Mucosa of descending colon (tissue), 3 donors: ENCODE results near the gene TNS1. TPM values are rescaled to one million over a fixed set of nuclear protein-coding genes. Genes with fewer than 3 reads are reported as not detected.

Source experiments
- ATAC-seq: fragments of 200-7000 bp; cut with Tn5 transposase; one replicate; pipeline ENCODE4 v1.9.1; 2020; ENCODE audit warnings: mild to moderate bottlenecking, moderate library complexity
- DNase-seq, 3 donors: peaks; one replicate each; pipeline ENCODE4 v3.0.0-alpha.2; 2020
- H3K36me3 ChIP-seq: fragments of 200-600 bp; one replicate; pipeline ENCODE4 v1.8.0; 2021; ENCODE audit warnings: low read depth, mild to moderate bottlenecking
- H3K4me1 ChIP-seq: fragments of 200-600 bp; one replicate; pipeline ENCODE4 v1.8.0; 2021; ENCODE audit warnings: low read depth, mild to moderate bottlenecking
- H3K4me3 ChIP-seq: fragments of 200-600 bp; one replicate; pipeline ENCODE4 v1.8.0; 2021; ENCODE audit warnings: mild to moderate bottlenecking
- H3K9me3 ChIP-seq: fragments of 200-600 bp; one replicate; pipeline ENCODE4 v1.8.0; 2021; ENCODE audit warnings: mild to moderate bottlenecking
- CTCF ChIP-seq: fragments of 200-600 bp; IDR thresholded peaks from one replicate; pipeline ENCODE4 v1.8.0; 2022; ENCODE audit warnings: antibody characterized with exemption, mild to moderate bottlenecking
- intact Hi-C, 2 donors: fragments of 100-400 bp; cut with DNase I in 1 of 2; cut with micrococcal nuclease in 1 of 2; formaldehyde crosslinking; loops; one replicate each; pipeline versions ENCODE4 v1.11.0 to v1.11.1; 2022; cut with DNase I, micrococcal nuclease
- total RNA-seq, 3 donors: library from RNA; stranded (reverse); fragmentation: NEBNext Ultra II Directional in 2 of 3; extraction: Animal tissue kit (Norgen Biotek cat#: 25700) in 2 of 3; gene quantifications; one replicate each; pipeline versions ENCODE4 v1.2.1 to v1.2.4, GENCODE V29; 2021 to 2023
- donor health status: DM: no; HTN: no; CAD: no; lungs with moderate emphysema.
- donor health status: DM: no; HTN: no; CAD: no.
- donor health status: DM: no; HTN: yes; CAD: no.

The TNS1 gene
- total RNA-seq, 3 donors from 2014 or later: 43.8 to 1,458 (median 121) TPM

DNA sequence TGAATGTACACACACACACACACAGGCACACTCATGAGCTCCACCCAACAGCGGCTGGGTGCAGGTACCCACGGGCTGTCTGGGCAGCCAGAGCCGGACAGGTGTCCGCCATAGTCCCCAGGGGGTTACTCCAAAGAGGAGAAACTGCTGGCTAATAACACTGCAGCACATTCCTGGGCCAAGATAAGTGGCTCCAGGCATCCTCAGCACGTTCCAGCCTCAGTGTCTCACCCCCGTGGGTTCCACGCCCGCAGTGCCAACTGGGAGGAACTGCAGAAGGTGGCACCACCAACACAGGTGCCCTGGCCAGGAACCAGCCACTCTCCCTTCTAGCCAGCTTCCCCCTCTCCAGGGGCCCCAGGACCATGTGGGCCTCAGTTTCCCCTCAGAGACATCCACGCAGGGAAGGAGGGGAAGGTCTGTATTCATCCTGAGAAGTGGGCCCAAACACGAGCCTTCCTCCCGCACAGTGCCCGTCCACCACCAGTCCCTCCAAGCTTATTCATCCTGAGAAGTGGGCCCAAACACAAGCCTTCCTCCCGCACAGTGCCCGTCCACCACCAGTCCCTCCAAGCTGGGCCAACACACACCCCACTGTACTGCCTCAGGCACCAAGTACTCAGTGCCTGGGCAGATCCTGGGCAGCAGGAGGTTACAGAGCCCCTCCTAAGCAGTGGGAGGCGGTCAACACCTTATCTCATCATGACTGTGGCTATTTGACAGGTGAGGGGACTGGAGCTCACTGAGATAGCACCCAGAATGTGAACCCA, 47.6 kb downstream of the TNS1 start:
- no peaks in the 10 kb centered on the region for H3K9me3 ChIP-seq
- intact Hi-C loops: no loop called here
- no peaks in the 10 kb centered on the region for H3K4me1 ChIP-seq
- TF ChIP-seq CTCF: no peak
- H3K36me3 ChIP-seq: no peaks in the 10 kb centered on the region
- peak in 1 of 3 donors; percentile 37 for DNase-seq
- H3K4me3 ChIP-seq: no peak overlapping the region
- ATAC-seq: no peak

DNA sequence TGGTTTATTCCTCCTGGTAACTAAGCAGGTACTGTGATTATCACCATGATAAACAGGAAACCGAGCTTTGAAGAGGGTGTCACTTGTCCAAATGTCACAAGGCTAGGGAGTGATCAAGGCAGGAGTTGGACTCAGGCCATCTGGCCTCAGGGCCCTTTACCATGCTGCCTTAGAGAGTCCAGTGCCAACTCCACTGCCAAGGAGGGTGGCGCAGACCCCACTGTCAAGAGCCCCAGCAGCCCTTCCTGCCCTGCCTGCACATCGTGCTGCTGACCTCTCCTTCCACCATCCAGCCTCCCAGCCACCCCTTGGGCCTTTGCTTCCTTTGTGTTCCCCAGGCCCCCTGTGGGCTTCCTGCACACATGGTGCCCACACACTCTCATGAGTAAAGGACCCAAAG, 48.3 kb downstream of the TNS1 start:
- DNase-seq (peak in 1 of 3 donors; percentile 28), ATAC-seq (no peak)
- no peaks in the 10 kb centered on the region for H3K9me3 ChIP-seq
- intact Hi-C loops: no loop called here
- no peak overlapping the region for H3K4me3 ChIP-seq
- no peak for TF ChIP-seq CTCF
- no peaks in the 10 kb centered on the region for H3K36me3 ChIP-seq
- H3K4me1 ChIP-seq: no peaks in the 10 kb centered on the region

DNA sequence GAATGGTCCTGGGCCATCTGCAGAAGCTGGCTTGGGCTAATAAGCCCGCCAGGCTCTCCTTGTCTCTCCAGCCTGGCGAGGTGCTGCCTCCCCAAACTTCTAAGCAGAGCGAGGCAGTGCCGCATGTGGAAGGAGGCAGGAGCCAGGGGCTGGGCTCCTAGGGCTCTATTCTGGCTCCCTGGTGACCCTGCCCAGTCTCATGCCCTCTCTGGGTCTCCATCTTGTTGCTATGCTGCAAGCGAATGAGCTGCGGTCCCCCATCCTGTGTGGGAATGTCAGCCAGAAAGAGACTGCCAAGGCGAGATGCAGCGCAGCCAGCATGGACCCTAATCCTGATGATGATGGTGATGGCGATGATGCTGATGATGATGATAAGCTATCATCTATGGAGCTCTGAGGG, 48.7 kb downstream of the TNS1 start:
- no peaks in the 10 kb centered on the region for H3K4me1 ChIP-seq

DNA sequence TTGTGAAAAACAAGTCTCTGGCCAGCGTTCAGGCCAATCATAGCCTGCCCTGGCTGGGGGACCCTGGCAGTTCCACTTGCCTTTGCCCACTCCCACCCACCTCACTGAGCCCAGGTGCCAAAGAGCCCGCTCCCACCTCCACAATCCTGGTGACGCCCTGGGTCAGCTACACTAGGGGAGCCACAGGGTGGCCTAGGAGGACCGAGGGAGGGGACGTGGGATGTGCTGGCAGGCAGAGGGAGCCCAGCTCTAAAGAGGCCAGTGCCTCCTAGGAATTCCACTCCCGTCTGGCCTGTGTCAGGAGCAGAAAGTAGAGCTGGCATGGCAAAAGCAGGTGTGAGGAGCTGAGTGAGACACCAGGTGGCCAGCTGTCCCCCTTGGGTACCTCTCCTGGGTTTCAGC, 49.3 kb downstream of the TNS1 start:
- DNase-seq (peak in 1 of 3 donors; percentile 50), ATAC-seq (peak; percentile 12)
- intact Hi-C loops: no loop called here
- Histone ChIP-seq H3K4me1 (no peaks in the 10 kb centered on the region), H3K9me3 (no peaks in the 10 kb centered on the region), H3K4me3 (no peak overlapping the region), H3K36me3 (no peaks in the 10 kb centered on the region)
- no peak for TF ChIP-seq CTCF

More for the DNA sequence above, 48.7 kb downstream of the TNS1 start:
- H3K4me3 ChIP-seq: no peak overlapping the region
- ATAC-seq (no peak), DNase-seq (peak in 1 of 3 donors; percentile 23)
- H3K36me3 ChIP-seq: no peaks in the 10 kb centered on the region
- H3K9me3 ChIP-seq: no peaks in the 10 kb centered on the region
- intact Hi-C loops: no loop called here
- no peak for TF ChIP-seq CTCF

GRCh38 chr2:217953011-217953481, 49.7 kb downstream of the TNS1 start:
- Histone ChIP-seq H3K4me1 (no peaks in the 10 kb centered on the region), H3K4me3 (no peak overlapping the region), H3K9me3 (no peaks in the 10 kb centered on the region), H3K36me3 (no peaks in the 10 kb centered on the region)
- peak; percentile 11 for ATAC-seq
- intact Hi-C loops: no loop called here
- no peak for TF ChIP-seq CTCF
- peak in 1 of 3 donors; percentile 43 for DNase-seq
